HG03565 (cell line): ENCODE data around the gene TCEAL5.
"Not testable (repeated sequence)": the region's sequence is repeated elsewhere in the genome, so short reads cannot be mapped to it uniquely, and the experiment has no call there.

Experiments
- ATAC-seq: cut with Tn5 transposase; IDR thresholded peaks from one replicate; pipeline ENCODE4 v1.9.1; 2021; ENCODE audit warnings: mild to moderate bottlenecking, moderate library complexity; ENCODE audit not compliant: unreplicated experiment

Gene TCEAL5

GRCh38 chrX:103235608-103236007 is 40.9 kb downstream of the TCEAL5 start:
- not testable (repeated sequence) for ATAC-seq

GRCh38 chrX:103234869-103235268 is 41.7 kb downstream of the TCEAL5 start:
- no peak for ATAC-seq

- no peak for ATAC-seq
Measured at GRCh38 chrX:103233263-103233662, 43.3 kb downstream of the TCEAL5 start.

GRCh38 chrX:103225918-103226317 is 50.6 kb downstream of the TCEAL5 start:
- ATAC-seq, result not testable (repeated sequence)
